GM21528 (cell line): ENCODE results near the gene G6PC3.
A peak's percentile ranks its signal among the peaks of the same experiment; 100 is the strongest.

Experiments
- ATAC-seq: cut with Tn5 transposase; IDR thresholded peaks from one replicate; pipeline ENCODE4 v1.9.1; 2021; ENCODE audit warnings: mild to moderate bottlenecking, moderate library complexity; ENCODE audit not compliant: unreplicated experiment, low FRiP score

G6PC3 gene

DNA sequence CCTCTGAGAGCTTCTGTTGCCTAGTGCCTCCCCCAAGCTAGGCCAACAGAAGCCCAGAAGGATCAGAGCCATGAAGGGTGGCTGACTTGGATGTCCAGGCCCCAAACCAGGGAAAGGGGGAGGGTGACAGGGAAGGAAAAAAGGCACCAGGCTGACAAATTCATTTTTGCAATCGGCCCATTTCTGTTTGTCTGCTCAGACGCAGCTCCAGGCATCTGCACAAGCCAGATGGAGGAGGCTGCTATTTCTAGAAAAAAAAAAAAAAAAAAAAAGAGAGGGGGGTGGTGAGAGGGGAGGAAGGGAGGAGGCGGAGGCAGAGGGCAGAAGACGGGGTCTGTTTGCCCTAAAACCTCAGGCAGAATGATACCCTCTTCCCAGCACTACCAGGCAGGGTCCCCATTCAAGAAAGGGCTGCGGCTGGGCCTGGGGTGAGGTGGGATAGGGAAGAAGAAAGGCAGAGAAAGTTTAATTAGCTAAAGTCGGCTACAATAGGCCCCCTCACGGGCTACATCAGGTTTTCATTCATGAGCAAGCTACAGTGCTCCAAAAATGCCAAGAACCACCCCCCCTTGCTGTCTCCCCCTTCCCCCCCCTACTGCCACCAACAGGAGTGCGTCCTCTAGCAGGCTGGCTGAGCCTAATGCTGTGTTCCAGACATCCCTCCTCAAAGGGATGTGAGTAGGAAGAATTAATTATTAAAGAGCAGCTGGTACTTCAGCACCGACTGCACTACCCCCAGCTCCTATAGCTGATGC lies 50.5 kb downstream of the G6PC3 start:
- ATAC-seq, result no peak

DNA sequence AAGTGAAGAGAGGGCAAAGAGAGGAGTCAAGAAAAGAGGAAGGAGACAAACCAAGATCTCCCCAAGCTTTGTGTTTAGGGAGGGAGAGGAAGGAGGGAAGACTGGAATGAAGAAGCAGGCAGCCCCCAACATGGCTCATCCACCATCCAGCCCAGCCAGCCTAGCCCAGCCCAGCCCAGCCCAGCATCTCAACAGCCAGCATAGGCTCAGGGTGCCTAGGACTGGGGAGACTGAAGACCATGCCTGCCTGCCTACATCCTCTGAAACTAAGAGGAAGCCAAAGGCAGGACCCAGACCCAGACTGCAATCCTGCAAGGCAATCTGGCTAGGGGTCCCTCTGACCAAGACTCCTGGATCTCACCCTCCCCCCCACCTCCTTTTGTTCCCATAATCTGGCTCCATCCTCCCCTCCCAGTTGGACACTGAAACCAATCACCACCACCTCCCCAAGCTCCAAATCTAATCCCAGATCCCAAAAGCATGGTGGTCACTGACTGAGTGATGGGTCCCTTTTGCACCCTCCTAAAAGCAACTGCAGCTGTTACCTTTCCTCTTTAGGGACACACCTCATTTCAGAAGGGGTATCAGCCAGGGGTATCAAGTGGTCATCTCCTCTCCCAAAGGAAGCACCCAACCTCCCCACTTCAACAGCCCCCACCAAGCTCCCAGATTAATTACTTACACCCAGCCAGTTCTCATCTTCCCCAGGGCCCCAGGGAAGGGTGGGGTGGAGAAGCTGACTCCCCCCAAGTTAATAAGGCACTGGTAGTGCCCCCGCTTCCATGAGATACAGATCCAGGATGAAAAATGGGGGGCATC lies 51.7 kb downstream of the G6PC3 start:
- no peak for ATAC-seq

DNA sequence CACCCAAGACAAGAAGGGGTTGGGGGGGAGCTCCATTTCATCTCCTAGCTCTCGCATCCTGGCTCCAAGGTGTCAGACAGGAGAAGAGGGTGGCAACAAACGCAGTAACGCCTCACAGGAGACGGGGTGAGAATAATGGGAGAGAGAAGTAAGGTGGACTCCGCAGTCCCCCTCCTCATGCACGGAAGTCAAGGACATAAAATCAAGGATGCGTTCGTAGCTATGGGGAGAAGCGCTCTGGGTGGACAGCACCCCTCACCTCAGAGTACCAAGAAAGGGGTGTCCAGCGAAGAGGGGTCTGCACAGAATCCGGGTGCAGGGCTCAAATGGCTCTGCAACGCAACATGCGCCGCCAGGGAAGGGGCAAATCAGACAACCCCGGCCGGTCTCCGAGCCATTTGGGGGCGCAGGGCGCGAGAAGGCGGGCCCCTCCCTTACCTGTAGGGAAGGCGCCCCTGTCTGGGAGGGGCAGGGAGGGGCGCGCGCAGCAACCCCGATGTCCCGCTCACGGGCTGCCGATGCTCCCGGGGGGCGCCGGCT lies 52.4 kb downstream of the G6PC3 start:
- ATAC-seq, result peak; percentile 30

DNA sequence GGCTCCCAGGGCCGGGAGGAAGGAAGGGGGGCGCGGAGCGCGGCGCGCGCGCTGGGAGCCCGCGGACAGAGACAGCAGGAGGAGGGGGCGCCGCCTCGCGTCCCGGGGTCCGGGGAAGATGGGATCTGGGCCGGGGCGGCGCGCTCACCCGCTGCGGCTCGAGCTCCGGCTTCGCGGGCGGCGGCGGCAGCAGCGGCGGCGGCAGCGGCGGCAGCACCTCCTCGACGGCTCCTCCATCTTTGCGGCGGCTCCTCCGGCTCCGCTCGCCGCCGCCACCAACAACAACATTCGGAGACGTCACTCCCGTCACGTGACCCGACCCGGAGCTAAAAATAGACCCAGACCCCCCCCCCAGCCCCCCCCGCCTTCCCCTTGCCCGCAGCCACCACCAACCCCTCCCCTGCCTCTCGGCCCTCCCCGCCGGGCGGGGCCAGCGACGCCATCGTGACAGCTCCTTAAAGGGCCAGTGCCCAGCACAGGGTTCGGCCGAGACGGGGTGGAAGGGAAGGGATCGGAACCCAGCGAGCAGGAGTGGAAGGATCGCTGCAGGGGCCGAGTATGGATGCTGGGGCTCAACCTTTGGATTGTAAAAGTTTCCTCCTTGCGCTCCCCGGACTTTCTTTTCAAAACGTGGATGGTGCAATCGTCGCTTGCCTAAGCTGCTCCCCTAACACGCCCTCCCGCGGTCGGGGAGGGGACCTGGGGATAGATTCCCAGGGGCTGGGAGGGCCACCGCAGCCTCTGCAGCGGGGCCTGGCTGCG lies 53.0 kb downstream of the G6PC3 start, which contains the start of gene HDAC5:
Gene HDAC5, minus strand, starts transcription at position 286 of the 762 bp plus-strand sequence. CDS start 6,126 bp downstream, outside the sequence.
- peak; percentile 81 for ATAC-seq

DNA sequence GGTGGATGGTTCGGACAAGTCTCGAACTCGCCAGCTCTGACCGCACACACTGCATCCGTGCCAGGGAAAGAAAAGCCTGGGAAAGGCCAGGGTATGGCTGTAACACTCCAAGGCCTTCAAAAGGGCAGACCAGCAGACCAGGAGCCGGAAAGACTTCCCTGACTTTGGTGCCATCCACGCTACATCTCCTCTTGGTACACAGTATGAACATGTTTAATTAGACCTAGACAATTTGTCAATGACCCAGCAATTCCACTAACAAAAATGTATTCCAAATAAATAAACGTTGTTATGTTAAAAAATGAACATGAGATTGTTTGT lies 53.5 kb downstream of the G6PC3 start:
- ATAC-seq, result no peak
